Posterior vena cava (tissue), 2 donors: ENCODE data around the gene RPS6KB1. TPM values are rescaled to one million over a fixed set of nuclear protein-coding genes. Genes with fewer than 3 reads are reported as not detected.
"Not testable (repeated sequence)": the region's sequence is repeated elsewhere in the genome, so short reads cannot be mapped to it uniquely, and the experiment has no call there.

ENCODE experiments used
- DNase-seq: peaks from one replicate; pipeline ENCODE4 v3.0.0-alpha.2; 2020; ENCODE audit warnings: low spot score
- intact Hi-C, 2 donors: fragments of 100-400 bp; cut with DNase I; formaldehyde crosslinking; loops; one replicate each; pipeline versions ENCODE4 v1.14.1 to v1.14.2; 2022 to 2023
- total RNA-seq, 2 donors: library from RNA; stranded (reverse); fragmentation: NEBNext Ultra II Directional; extraction: Animal tissue kit (Norgen Biotek cat#: 25700); gene quantifications; one replicate each; pipeline ENCODE4 v1.2.1, GENCODE V29; 2021
- donor health status: DM: yes; HTN: yes; CAD: no.
- donor health status: DM: yes; HTN: yes; CAD: no.

The RPS6KB1 gene
- total RNA-seq, 2 donors from 2014 or later = 31.7 to 41.0 TPM

DNA sequence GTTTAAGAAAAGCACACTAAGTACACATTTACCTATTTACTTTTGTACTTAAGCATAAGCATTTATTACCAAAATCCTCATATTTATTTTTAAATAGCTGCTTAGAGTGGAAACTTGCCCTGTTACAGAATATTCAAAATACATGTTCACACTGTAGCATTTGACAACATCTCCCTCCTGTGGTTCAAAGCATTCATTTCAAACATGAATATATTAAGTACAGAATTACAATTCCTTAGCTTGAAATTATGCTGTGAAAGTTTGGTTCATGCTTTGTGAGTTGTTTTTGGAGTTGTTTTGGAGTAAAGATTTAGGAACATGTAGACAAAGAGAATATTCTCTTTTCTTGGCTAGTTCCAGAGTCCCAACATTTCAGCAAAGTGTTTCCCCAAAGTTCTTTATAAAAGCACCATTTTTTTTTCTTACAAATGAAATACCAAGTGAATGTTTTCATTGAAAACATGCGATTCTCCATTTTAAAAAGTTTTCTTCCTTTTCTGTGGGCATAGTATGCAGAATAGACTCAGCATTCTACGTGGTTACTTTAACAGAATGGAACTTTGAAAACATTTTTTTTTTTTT lies 33.4 kb upstream of the RPS6KB1 start:
- no peak for DNase-seq
- intact Hi-C loops = loop anchor here in 1 of 2 donors (2.0 to 10.0 kb wide), 3 partner anchors 109 to 235 kb away; no protein-coding TSS in a partner anchor

DNA sequence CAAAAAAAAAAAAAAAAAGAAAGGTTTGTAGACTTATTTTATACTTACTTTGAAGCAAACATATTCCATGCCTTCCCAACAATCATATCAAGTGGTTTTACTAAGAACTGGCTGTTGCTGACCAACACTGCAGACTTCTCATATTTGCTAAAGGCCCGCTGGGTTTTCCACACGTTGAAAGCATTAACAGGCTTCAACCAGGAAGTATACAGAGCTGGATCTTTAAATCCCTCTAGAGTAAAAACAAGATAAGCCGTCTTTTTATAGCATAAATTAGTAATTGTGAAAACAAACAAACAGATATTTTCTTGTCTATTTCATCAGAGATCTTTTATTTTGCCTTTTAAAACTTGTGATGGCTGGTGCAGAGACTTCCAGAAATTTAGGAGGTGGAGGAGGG lies 29.3 kb upstream of the RPS6KB1 start:
- intact Hi-C loops = loop anchor here in 1 of 2 donors (10.0 kb wide), 1 partner anchor 239 kb away; no protein-coding TSS in a partner anchor
- no peak for DNase-seq

DNA sequence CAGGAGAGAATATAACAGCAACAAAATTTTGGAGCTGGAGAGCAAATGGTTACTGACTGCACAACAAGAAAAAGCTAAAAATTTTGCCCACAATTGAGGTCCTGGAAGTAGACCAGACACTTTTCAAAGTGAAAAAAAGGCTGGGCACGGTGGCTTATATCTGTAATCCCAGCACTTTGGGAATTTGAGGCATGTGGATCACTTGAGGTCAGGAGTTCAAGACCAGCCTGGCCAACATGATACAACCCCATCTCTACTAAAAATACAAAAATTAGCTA lies 23.0 kb upstream of the RPS6KB1 start:
- DNase-seq = no peak
- intact Hi-C loops = loop anchor here in 1 of 2 donors (10.0 kb wide), 1 partner anchor 245 kb away; no protein-coding TSS in a partner anchor

DNA sequence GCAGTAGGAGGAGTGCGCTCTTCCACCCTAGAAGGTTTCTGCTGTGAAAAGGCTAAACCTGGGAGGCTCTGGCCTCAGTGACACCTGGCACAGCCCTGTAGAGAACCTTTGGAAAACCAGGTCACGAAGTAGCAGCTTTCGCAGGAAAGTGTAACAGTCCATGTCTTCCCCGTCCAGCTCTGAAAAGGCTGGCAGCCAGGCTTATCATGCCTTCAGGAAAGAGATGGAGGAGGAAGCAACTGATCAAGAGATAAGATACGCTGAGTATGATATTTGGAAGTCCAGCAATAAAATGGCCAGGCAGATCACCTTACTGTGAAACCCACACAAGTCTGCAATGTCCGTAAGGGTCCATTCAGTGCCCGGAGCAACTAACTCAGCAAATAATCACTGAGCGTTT lies 22.4 kb upstream of the RPS6KB1 start:
- intact Hi-C loops = no loop called here

DNA sequence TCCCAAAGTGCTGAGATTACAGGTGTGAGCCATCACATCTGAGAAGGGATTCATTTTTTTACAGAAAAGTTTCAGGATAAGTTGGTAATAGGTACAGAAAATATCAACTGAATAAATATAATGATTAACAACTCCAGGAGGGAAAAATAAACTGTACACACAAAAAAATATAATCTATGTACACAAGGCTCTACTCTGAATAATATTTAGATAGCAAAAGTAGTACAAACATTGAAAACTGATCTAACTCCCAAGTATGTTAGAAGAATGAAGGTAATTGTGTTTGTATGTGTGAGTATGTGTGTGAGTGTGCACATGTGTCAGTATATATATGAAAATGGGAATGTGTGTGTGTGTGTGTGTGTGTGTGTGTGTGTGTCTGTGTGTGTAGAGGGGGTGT lies 20.6 kb upstream of the RPS6KB1 start:
- intact Hi-C loops = no loop called here
- DNase-seq = no peak

More for the DNA sequence above, 22.4 kb upstream of the RPS6KB1 start:
- no peak for DNase-seq

DNA sequence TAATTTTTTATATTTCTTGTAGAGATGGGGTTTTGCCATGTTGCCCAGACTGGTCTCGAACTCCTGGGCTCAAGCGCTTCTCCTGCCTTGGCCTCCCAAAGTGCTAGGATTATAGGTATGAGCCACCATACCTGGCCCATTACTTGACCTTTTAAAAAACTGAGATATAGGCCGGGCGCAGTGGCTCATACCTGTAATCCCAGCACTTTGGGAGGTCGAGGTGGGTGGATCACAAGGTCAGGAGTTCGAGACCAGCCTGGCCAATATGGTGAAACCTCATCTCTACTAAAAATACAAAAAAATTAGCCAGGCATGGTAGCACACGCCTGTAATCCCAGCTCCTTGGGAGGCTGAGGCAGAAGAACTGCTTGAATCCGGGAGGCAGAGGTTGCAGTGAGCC lies 19.5 kb upstream of the RPS6KB1 start:
- DNase-seq, intact Hi-C loops: not testable (repeated sequence)

DNA sequence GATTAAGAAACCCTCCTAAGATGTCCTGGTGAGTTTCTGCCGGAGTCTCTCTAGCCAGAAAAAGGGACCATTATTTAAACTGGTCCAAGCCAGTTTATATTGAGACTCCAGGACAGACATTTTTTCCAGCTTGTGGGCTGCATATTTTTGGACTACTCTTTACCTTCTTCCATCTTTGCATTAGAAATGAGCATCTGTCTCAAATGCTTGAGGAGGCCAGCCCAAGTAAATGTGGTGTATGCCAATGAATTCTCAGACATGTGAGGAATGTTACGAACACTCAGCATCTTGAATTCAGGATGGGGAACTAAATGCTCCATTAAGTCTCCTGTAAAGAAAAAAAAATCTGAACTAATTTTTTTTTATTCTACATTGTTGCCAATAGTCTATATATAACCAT lies 18.5 kb upstream of the RPS6KB1 start:
- intact Hi-C loops = no loop called here
- DNase-seq = no peak

DNA sequence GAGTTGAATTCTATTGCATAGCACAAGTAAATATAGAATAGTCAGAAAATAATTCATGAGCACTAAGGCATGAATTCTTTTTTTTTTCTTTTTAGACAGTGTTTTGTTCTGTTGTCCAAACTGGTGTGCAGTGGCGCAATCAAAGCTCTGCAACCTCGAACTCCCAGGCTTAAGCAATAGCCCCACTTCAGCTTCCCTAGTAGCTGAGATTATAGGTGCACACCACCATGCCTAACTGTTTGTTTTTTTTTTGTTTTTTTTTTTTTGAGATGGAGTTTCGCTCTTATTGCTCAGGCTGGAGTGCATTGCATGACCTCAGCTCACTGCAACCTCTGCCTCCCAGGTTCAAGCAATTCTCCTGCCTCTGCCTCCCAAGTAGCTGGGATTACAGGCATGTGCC lies 16.8 kb upstream of the RPS6KB1 start:
- intact Hi-C loops = no loop called here
- DNase-seq = no peak

DNA sequence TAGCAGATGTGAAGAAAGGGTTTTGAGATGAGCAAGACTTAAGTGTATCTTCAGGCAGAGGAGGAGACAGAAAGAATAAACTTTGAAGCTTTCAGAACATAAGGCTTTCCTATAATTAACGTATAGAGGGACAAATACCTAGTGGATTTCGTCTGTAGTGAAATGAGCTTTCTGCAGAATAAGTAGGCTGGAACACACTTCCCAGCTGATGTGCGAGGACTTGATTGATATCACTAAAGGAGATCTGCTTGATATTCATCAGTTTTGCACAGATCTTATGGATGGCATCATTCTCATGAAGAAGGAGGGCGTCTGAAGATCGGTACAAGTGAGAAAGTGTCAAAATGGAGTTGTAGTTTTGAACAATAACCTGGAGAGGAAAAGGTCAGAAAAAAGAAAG lies 15.0 kb upstream of the RPS6KB1 start:
- no peak for DNase-seq
- intact Hi-C loops = no loop called here

DNA sequence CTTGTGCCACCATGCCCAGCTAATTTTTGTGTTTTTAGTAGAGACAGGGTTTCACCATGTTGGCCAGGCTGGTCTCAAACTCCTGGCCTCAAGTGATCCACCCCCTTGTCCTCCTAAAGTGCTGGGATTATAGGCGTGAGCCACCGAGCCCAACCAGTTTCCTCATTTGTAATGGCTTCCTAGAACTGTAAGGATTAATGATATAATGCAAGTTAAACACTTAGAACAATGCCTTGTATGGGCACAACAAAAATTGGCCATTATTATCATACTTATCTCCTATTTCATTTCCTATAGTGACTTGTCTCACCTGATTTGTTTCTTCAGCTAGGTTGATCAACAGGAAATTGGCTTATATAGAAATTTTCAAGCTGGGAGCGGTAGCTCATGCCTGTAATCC lies 14.3 kb upstream of the RPS6KB1 start:
- DNase-seq = no peak
- intact Hi-C loops = no loop called here

DNA sequence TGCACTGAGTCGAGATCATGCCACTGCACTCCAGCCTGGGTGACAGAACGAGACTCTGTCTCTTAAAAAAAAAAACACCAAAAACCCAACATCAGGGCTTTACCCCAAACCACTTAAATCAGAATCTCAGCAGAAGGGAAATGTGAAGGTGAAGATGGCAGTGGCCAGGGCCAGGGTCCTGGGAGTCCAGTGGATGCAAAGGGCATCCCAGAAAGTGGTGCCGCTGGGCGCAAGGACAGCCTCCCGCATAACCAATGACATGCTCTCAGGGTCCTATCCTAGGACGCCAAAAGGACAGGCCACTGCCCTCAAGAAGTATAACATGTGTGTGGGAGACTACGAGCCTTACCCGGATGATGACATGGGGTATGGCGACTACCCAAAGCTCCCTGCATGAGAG lies 8.1 kb upstream of the RPS6KB1 start:
- intact Hi-C loops = no loop called here
- no peak for DNase-seq

DNA sequence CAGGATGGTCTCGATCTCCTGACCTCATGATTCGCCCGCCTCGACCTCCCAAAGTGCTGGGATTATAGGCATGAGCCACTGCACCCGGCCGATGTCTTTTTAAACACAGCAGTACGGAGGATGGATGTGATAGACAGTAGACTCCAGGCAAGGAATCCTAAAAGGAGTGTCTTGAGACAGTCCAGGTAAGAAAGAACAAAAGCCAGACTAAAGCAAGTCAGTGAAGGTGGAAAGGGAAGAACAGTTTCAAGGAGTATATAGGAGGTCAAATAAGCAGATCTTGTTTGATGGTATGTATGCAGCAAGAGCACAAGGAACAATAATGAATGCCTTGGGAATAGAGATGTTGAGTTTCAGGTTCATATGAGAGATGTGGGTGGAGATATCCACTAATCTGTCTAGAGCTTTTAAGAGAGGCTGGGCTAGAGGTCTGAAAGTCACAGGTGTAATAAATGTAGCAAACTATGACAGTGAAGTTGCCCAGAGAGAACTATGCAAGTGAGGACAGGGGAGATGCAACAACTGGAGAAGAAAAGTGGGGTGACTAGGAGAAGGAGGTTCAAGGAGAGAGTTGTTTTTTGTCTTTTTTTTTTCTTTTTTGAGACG lies 4.7 kb upstream of the RPS6KB1 start:
- DNase-seq = no peak
- intact Hi-C loops = no loop called here

DNA sequence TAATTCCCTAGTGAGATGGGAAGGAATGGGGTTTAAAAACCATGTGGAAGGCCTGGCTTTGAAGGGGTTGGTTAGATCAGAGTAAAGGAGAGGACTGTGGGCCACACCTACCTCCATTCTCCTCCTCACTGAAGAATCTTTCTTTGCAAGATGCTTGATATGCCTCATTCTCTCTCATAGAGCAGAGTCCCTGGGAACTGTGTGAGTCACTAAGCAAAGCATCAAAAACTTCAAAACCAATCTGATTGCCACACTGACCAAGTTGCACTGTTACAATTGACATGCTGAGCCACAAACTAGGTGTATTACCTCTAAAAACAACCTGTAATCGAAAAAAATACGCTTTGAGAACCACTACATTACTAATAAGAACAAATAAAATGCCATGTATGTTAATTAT lies 2.2 kb upstream of the RPS6KB1 start:
- intact Hi-C loops = no loop called here
- DNase-seq = no peak

DNA sequence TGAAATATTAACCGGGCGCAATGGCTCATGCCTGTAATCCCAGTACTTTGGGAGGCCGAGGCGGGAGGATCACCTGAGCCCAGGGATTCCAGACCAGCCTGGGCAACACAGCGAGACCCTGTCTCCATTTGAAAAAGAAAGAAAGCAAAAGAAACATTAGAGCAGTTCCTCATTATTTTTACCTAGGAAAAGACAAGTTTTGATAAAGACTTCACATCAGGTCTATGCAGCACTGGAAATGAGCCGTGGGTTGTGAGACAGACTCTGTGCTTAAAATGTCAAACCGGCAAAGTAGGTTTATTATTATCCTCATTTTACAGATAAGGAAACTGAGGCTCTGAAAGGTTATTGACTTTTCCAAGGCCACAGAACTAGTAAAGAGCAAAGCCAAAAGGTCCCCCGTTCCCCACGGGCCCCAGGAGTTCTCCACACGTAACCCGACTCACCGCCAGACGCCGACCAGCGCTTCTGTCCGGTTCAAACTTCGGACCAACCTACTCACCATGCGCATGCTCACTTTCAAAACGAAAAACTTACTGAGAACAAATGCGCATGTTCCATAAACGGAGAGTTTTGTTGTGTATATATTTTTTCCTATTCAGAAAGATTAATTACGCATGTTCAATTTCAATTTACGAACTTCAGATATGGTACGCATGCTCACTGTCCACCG lies 534 bp upstream of the RPS6KB1 start:
- DNase-seq = no peak
- intact Hi-C loops = no loop called here

DNA sequence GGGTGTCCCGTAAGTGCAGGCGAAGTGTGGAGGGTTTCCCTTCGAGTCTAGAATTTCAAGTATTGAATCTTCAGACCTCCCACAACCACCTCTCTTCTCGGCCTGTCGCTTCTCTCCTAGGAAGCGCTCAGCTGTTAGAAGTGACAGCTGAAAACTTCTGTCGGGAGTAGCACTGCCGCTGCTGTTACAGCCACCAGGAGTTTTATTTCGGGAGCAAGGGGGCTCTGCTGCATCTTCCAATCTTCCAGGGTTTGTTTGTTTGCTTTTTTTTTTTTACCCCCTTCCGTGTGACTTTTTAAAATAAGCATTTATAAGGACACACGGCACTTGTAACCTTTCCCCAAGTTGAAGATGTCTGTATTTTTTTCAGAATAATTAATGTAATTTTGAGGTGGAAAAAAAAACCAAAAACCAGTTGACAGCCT lies 767 bp downstream of the RPS6KB1 start:
- intact Hi-C loops = no loop called here
- no peak for DNase-seq

DNA sequence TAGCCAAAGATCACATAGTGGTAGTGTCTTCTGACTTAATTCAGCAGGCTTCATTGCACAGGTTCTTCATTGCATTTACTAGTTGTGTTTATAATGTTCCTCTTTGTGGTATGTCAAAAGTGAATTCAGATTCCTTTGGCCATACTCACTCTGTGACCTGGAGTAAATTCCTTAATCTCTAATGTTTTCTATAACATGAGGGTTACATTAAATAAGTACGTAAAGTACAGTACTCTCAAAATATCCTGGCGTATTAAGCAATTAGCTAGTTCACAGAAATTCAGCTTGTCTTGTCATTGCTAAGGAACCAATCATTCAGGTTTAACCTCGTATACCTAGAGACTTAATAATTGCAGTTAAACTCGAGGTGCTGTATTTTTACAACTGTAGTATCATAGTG lies 4.2 kb downstream of the RPS6KB1 start:
- intact Hi-C loops = no loop called here
- no peak for DNase-seq

DNA sequence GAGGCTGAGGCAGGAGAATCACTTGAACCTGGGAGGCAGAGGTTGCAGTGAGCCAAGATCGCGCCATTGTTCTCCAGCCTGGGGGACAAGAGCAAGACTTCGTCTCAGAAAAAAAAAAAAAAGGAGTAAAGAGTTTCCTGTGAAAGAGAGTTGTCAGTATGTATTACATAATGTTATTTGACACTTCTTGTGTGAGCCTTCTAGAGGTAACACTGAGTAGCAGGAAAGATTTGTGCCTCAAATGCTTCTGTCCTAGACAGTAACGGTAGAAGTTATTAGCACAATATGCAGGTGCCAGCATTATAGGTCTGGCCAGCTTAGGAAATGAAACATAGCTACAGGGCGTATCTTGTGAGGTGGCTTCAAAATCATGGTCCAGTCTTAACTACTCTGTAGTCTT lies 6.2 kb downstream of the RPS6KB1 start:
- intact Hi-C loops = no loop called here
- DNase-seq = no peak

DNA sequence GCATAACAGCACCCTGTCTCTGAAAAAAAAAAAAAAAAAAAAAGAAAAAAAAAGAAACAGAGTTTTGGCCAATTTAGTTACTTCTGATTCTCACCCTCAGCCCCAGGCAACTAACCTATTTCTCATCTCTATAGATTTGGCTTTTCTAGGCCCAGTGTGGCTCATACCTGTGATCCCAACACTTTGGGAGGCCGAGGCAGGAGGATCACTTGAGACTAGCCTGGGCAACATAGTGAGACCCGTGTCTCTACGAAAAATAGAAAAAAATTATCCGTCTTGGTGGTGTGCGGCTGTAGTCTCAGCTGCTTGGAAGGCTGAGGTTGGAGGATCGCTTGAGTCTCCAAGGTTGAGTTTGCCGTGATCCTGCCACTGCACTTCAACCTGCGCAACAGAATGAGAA lies 8.7 kb downstream of the RPS6KB1 start:
- intact Hi-C loops = no loop called here
- no peak for DNase-seq

DNA sequence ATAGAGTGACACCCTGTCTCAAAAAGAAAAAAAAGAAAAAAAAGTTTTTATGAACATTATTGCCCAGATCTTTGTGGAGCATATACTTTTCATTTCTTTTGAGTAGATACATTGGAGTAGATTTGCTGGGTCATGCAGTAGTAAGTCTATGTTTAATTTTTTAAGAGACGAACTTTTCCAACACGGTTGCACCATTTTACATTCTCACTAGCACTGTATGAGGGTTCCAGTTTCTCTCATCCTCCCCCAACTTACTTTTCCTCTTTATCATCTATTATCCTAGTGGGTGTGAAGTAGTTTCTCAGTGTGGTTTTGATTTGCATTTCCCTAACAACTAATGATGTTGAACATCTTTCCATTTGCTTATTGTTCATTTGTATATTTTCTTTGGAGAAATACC lies 10.5 kb downstream of the RPS6KB1 start:
- DNase-seq = no peak
- intact Hi-C loops = no loop called here

DNA sequence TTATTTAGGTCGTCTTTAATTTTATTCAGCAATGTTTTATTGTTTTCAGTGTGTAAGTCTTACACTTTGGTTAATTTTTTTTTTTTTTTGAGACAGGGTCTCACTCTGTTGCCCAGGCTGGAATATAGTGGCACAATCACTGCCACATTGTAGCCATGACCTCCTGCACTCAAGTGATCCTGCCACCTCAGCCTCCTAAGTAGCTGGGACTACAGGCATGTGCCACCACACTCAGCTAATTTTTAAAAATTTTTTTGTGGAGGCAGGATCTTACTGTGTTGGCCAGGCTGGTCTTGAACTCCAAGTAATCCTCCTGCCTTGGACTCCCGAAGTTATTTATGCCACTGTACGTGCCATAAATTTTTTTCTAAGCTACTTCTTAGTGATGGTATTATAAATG lies 14.5 kb downstream of the RPS6KB1 start:
- intact Hi-C loops = no loop called here
- no peak for DNase-seq

DNA sequence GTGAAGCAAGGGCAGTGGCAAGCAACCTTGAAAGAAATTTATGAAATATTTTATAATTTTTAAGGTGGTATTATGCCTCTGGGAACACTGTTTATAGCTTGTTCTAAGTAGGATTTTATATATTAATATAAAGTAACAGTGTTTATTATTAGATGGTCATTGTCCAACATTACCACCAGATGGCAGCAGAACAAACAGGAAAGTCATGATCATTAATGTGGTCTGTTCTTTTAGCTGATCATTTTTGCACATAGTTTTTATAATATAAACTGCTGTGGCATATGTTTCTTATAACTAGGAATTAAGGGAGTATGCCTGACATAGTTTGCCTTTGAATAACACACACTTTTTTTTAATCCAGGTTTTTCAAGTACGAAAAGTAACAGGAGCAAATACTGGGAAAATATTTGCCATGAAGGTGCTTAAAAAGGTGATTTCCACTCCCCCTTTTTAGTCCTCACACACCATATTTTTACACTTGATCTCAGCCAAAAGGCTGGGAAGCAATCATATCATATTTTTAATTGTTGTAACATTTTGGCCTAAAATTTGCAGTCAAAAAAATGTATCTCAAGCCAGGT lies 21.4 kb downstream of the RPS6KB1 start:
- intact Hi-C loops = loop anchor here in 1 of 2 donors (10.0 kb wide), 1 partner anchor 130 kb away; no protein-coding TSS in a partner anchor
- no peak for DNase-seq
